CD8-positive, alpha-beta memory T cell (primary cell): ENCODE measurements around the gene TOR4A. TPM values are rescaled to one million over a fixed set of nuclear protein-coding genes. Genes with fewer than 3 reads are reported as not detected.

Experiments
- CTCF ChIA-PET: fragments of 350-600 bp; sonication (Branson Sonifier 250); formaldehyde crosslinking; loops from one replicate; lab custom pipeline; 2021; ENCODE audit warnings: antibody characterized with exemption; lab: Charles Lee
- POLR2A ChIA-PET: fragments of 350-600 bp; sonication (Branson Sonifier 250); formaldehyde crosslinking; loops from one replicate; lab custom pipeline; 2021; ENCODE audit warnings: antibody characterized with exemption; lab: Charles Lee
- DNase-seq, 5 donors: peaks; one replicate each; pipeline versions ENCODE4 v3.0.0 to v3.0.0-alpha.2; 2020 to 2022; ENCODE audit warnings: mixed read lengths in 1 of 5
- H3K27ac ChIP-seq: one replicate; pipeline ENCODE4 v1.7.0; 2013; ENCODE audit warnings: low read depth, mild to moderate bottlenecking, low read length, moderate library complexity
- H3K27me3 ChIP-seq: 2 replicates; pipeline ENCODE4 v1.7.0; 2013; ENCODE audit warnings: low read length, mild to moderate bottlenecking; ENCODE audit not compliant: insufficient read depth, poor library complexity, severe bottlenecking
- H3K36me3 ChIP-seq: 2 replicates; pipeline ENCODE4 v1.7.0; 2013; ENCODE audit warnings: mild to moderate bottlenecking, low read length, moderate library complexity; ENCODE audit not compliant: insufficient read depth
- H3K4me1 ChIP-seq: 2 replicates; pipeline ENCODE4 v1.7.0; 2013; ENCODE audit warnings: mild to moderate bottlenecking, low read length, moderate library complexity; ENCODE audit not compliant: insufficient read depth
- H3K4me3 ChIP-seq: 2 replicates; pipeline ENCODE4 v1.7.0; 2013; ENCODE audit warnings: mild to moderate bottlenecking, low read length
- H3K9me3 ChIP-seq: 2 replicates; pipeline ENCODE4 v1.7.0; 2013; ENCODE audit warnings: mild to moderate bottlenecking, low read length
- H3K27ac Mint-ChIP-seq, 8 donors: one replicate each; pipeline ENCODE4 v1.8.0; 2020 to 2021; ENCODE audit warnings: mixed read lengths in 8 of 8, mild to moderate bottlenecking in 6 of 8, inconsistent platforms in 3 of 8, moderate library complexity in 3 of 8
- H3K27me3 Mint-ChIP-seq, 2 donors: one replicate each; pipeline ENCODE4 v1.8.0; 2020 to 2021; ENCODE audit warnings: mixed read lengths in 2 of 2, mild to moderate bottlenecking in 1 of 2, moderate library complexity in 1 of 2
- H3K36me3 Mint-ChIP-seq, 3 donors: one replicate each; pipeline ENCODE4 v1.8.0; 2020 to 2021; ENCODE audit warnings: mixed read lengths in 3 of 3, inconsistent platforms in 1 of 3, mild to moderate bottlenecking in 1 of 3
- H3K4me1 Mint-ChIP-seq, 3 donors: one replicate each; pipeline ENCODE4 v1.8.0; 2020 to 2021; ENCODE audit warnings: mixed read lengths in 3 of 3, inconsistent platforms in 1 of 3, mild to moderate bottlenecking in 1 of 3
- H3K4me3 Mint-ChIP-seq, 7 donors: one replicate each; pipeline ENCODE4 v1.8.0; 2020 to 2021; ENCODE audit warnings: mixed read lengths in 7 of 7, mild to moderate bottlenecking in 6 of 7, moderate library complexity in 4 of 7, inconsistent platforms in 2 of 7
- H3K9me3 Mint-ChIP-seq, 5 donors: one replicate each; pipeline ENCODE4 v1.8.0; 2020 to 2022; ENCODE audit warnings: mixed read lengths in 5 of 5, mild to moderate bottlenecking in 3 of 5, moderate library complexity in 2 of 5, inconsistent platforms in 1 of 5
- polyA plus RNA-seq: library from polyadenylated mRNA; unstranded; fragments of 300-500 nt; fragmentation: Illumina TruSeq; gene quantifications from one replicate; pipeline ENCODE4 v1.2.3, GENCODE V29; 2021
- total RNA-seq, 2 experiments: library from RNA; stranded (reverse); gene quantifications; one replicate each; pipeline ENCODE4 v1.2.3, GENCODE V29; 2021

The TOR4A gene
- total and polyA plus RNA-seq, 3 experiments from 2014 or later = 1.8 to 3.9 (median 3.3) TPM

GRCh38 chr9:137252555-137253506 is 24.7 kb upstream of the TOR4A start:
- no peak overlapping the region for H3K27ac Mint-ChIP-seq
- Histone ChIP-seq H3K9me3 (no peaks in the 10 kb centered on the region), H3K4me3 (no peak overlapping the region), H3K27me3 (no peaks in the 10 kb centered on the region), H3K36me3 (no peaks in the 10 kb centered on the region), H3K4me1 (peaks cover 18% of the 10 kb centered on the region), H3K27ac (no peak overlapping the region)
- H3K4me3 Mint-ChIP-seq = peak overlapping the region in 1 of 7 donors; percentile 52
- peaks cover 8 to 22% (median 11%) of the 10 kb centered on the region in 3 donors for H3K4me1 Mint-ChIP-seq
- H3K9me3 Mint-ChIP-seq = no peaks in the 10 kb centered on the region
- POLR2A ChIA-PET = interaction anchor here (5.4 kb wide), 1 partner anchor 11 kb away, joined by 83 read pairs; the partner anchor contains the start of gene TUBB4B
- H3K27me3 Mint-ChIP-seq = no peaks in the 10 kb centered on the region
- DNase-seq = no peak
- CTCF ChIA-PET = interaction anchor here (2.1 to 6.2 kb wide), 2 partner anchors 12 to 16 kb away, joined by 10 to 43 read pairs; partner anchors contain the start of gene TUBB4B
- H3K36me3 Mint-ChIP-seq = peaks cover 0 to 14% (median 0%) of the 10 kb centered on the region in 3 donors

DNA sequence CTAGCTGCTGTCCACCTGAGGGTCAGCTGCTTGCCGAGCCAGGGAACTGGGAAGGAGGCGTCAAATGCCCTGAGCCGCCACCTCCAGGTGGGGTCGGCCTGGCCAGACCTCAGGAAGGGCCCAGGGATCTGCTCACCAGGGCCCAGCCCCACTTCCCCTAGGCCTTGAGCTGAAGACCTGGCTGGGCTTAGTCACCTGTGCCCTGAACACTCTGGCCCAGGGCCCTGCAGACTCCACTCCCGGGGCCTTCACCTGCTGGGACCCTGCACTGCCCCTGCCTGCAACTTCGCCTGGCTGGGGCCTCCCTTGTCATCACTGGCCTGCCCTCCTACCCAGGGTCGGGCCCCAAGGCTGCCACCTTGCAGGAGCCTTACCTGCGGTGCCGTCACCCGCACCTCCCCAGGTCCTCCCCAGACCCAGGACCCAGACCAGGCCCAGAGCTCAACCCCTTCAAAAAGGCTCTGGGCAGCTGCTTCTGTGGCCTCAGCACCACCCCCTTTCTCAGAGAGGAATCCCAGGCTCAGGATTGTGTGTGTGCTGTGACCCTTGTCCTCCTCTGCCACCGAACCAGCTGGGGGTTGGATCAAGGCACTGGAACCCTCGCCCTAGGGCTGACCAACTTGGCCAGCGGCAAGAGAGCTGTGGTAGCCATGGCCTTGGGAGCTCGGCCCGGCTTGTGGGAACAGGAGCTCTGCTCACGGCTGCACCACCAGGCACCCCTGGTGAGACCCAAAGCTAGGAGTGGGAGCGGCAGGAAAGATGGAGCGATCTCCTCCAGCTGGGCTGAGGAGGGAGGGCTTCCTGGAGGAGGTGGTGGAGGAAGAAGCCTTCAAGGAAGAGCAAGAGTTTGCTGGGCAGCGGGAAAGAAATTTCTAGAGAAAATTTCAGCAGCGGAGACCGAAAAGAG is 23.6 kb upstream of the TOR4A start:
- H3K4me1 ChIP-seq = peaks cover 18% of the 10 kb centered on the region
- H3K4me1 Mint-ChIP-seq = peaks cover 8 to 22% (median 11%) of the 10 kb centered on the region in 3 donors
- H3K27me3 ChIP-seq = no peaks in the 10 kb centered on the region
- no peaks in the 10 kb centered on the region for H3K27me3 Mint-ChIP-seq
- H3K4me3 ChIP-seq = no peak overlapping the region
- no peaks in the 10 kb centered on the region for H3K36me3 ChIP-seq
- CTCF ChIA-PET = interaction anchor here (1.2 to 6.2 kb wide), 4 partner anchors 13 to 124 kb away, joined by 3 to 43 read pairs (median 12); partner anchors contain the start of gene TUBB4B
- no peak for DNase-seq
- H3K27ac Mint-ChIP-seq = peak overlapping the region in 6 of 8 donors; percentile 57 to 97 (median 74)
- H3K36me3 Mint-ChIP-seq = peaks cover 0 to 24% (median 0%) of the 10 kb centered on the region in 3 donors
- H3K9me3 Mint-ChIP-seq = no peaks in the 10 kb centered on the region
- peak overlapping the region; percentile 73 to 96 (median 87) for H3K4me3 Mint-ChIP-seq
- POLR2A ChIA-PET = interaction anchor here (1.0 to 5.4 kb wide), 5 partner anchors 13 to 159 kb away, joined by 3 to 83 read pairs (median 4); partner anchors contain the start of genes NDOR1, TMEM203, TPRN and TUBB4B
- H3K27ac ChIP-seq = peak overlapping the region; percentile 61
- no peaks in the 10 kb centered on the region for H3K9me3 ChIP-seq

DNA sequence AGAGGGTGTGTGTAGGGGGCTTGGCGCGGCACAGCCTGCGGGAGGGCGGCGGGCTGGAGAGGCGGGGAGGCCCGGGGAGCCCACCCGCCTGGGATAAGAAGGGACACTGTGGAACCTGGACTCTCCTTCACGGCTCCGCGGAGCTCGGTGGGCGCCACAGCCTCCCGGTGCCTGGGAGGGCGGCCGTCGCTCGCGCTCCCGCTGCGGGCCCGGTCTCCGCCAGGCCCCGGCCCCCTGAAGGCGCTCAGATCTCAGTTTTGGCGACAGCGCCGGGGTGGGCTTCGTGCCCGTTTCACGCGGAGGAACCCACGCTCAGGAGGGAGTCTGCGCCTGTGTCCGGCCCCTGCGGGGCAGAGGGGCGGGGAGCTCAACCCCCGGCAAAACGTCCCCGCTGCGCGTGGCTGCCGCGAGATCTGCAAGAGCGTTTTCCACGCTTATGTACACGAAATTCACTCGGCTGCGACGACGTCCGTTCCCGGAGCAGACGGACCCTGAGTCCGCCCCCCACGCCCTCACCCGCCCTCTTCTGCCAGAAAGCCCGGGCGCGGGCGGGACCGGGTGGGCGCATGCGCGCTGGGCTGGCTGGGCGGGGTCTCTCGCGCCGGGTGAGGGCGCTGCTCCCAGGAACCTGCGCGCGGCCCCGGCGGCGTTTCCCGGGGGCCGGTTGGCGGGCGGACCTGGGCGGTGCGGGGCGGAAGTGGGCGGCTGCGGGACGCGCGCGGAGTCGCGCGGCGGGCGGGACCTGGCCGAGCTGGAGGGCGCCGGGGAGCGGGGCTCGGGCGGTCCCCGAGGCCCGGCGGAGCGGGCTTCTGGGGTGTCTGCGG is 22.7 kb upstream of the TOR4A start, which contains the start of gene NELFB:
Gene NELFB, plus strand, starts transcription at position 704 of the 824 bp plus-strand sequence.
- Mint-ChIP-seq H3K36me3 (peaks cover 0 to 29% (median 0%) of the 10 kb centered on the region in 3 donors), H3K27me3 (no peaks in the 10 kb centered on the region), H3K9me3 (no peaks in the 10 kb centered on the region), H3K27ac (peak within 1 kb of the TSS in 7 of 8 donors; percentile 61 to 97 (median 84)), H3K4me1 (peaks cover 8 to 25% (median 11%) of the 10 kb centered on the region in 3 donors), H3K4me3 (peak within 1 kb of the TSS; percentile 86 to 96 (median 88))
- Histone ChIP-seq H3K36me3 (no peaks in the 10 kb centered on the region), H3K4me3 (peak within 1 kb of the TSS; percentile 77), H3K9me3 (no peaks in the 10 kb centered on the region), H3K27ac (peak within 1 kb of the TSS; percentile 73), H3K4me1 (peaks cover 18% of the 10 kb centered on the region), H3K27me3 (no peaks in the 10 kb centered on the region)
- POLR2A ChIA-PET = interaction anchor here (1.0 to 5.4 kb wide), 5 partner anchors 13 to 160 kb away, joined by 3 to 83 read pairs (median 4); partner anchors contain the start of genes NDOR1, TMEM203, TPRN and TUBB4B
- CTCF ChIA-PET = interaction anchor here (1.2 to 6.2 kb wide), 6 partner anchors 14 to 169 kb away, joined by 3 to 43 read pairs (median 8); partner anchors contain the start of genes EXD3, NOXA1 and TUBB4B
- DNase-seq = peak; percentile 94 to 97 (median 95)

GRCh38 chr9:137255448-137256114 is 21.9 kb upstream of the TOR4A start:
- Histone ChIP-seq H3K36me3 (no peaks in the 10 kb centered on the region), H3K4me1 (peaks cover 18% of the 10 kb centered on the region), H3K27me3 (no peaks in the 10 kb centered on the region), H3K4me3 (peak overlapping the region; percentile 72), H3K27ac (peak overlapping the region; percentile 73), H3K9me3 (no peaks in the 10 kb centered on the region)
- Mint-ChIP-seq H3K4me3 (peak overlapping the region; percentile 86 to 93 (median 88)), H3K27ac (peak overlapping the region in 6 of 8 donors; percentile 47 to 93 (median 70)), H3K36me3 (peaks cover 0 to 29% (median 0%) of the 10 kb centered on the region in 3 donors), H3K4me1 (peaks cover 8 to 25% (median 11%) of the 10 kb centered on the region in 3 donors), H3K27me3 (no peaks in the 10 kb centered on the region), H3K9me3 (no peaks in the 10 kb centered on the region)
- POLR2A ChIA-PET = interaction anchor here (1.2 to 5.4 kb wide), 2 partner anchors 14 to 55 kb away, joined by 3 to 83 read pairs; partner anchors contain the start of genes TPRN and TUBB4B
- peak in 1 of 5 donors; percentile 37 for DNase-seq
- CTCF ChIA-PET = interaction anchor here (1.4 to 6.2 kb wide), 5 partner anchors 15 to 168 kb away, joined by 5 to 43 read pairs (median 7); partner anchors contain the start of genes EXD3, NOXA1 and TUBB4B

- H3K27ac ChIP-seq = no peak overlapping the region
- Mint-ChIP-seq H3K27ac (peak overlapping the region in 3 of 8 donors; percentile 61 to 81 (median 61)), H3K4me1 (peaks cover 8 to 25% (median 11%) of the 10 kb centered on the region in 3 donors), H3K27me3 (no peaks in the 10 kb centered on the region), H3K9me3 (no peaks in the 10 kb centered on the region), H3K36me3 (peaks cover 0 to 29% (median 0%) of the 10 kb centered on the region in 3 donors), H3K4me3 (peak overlapping the region; percentile 86 to 93 (median 88))
- ChIA-PET CTCF (interaction anchor here (1.4 to 6.2 kb wide), 5 partner anchors 15 to 167 kb away, joined by 5 to 43 read pairs (median 7); partner anchors contain the start of genes EXD3, NOXA1 and TUBB4B), POLR2A (interaction anchor here (5.4 kb wide), 1 partner anchor 15 kb away, joined by 83 read pairs; the partner anchor contains the start of gene TUBB4B)
- no peaks in the 10 kb centered on the region for H3K36me3 ChIP-seq
- H3K4me1 ChIP-seq = peaks cover 18% of the 10 kb centered on the region
- H3K4me3 ChIP-seq = peak overlapping the region; percentile 72
- no peaks in the 10 kb centered on the region for H3K9me3 ChIP-seq
- DNase-seq = no peak
- H3K27me3 ChIP-seq = no peaks in the 10 kb centered on the region
Observed at GRCh38 chr9:137256362-137256761, 21.2 kb upstream of the TOR4A start.

GRCh38 chr9:137256856-137257255 is 20.7 kb upstream of the TOR4A start:
- Histone ChIP-seq H3K4me3 (no peak overlapping the region), H3K9me3 (no peaks in the 10 kb centered on the region), H3K27me3 (no peaks in the 10 kb centered on the region), H3K36me3 (no peaks in the 10 kb centered on the region), H3K4me1 (peaks cover 18% of the 10 kb centered on the region), H3K27ac (no peak overlapping the region)
- H3K27ac Mint-ChIP-seq = peak overlapping the region in 3 of 8 donors; percentile 51 to 81 (median 61)
- ChIA-PET CTCF (interaction anchor here (1.4 to 6.2 kb wide), 5 partner anchors 16 to 167 kb away, joined by 5 to 43 read pairs (median 7); partner anchors contain the start of genes EXD3, NOXA1 and TUBB4B), POLR2A (interaction anchor here (5.4 kb wide), 1 partner anchor 15 kb away, joined by 83 read pairs; the partner anchor contains the start of gene TUBB4B)
- no peak for DNase-seq
- H3K4me1 Mint-ChIP-seq = peaks cover 9 to 25% (median 16%) of the 10 kb centered on the region in 3 donors
- no peaks in the 10 kb centered on the region for H3K27me3 Mint-ChIP-seq
- H3K4me3 Mint-ChIP-seq = peak overlapping the region; percentile 86 to 93 (median 88)
- H3K36me3 Mint-ChIP-seq = peaks cover 0 to 33% (median 2%) of the 10 kb centered on the region in 3 donors
- H3K9me3 Mint-ChIP-seq = no peaks in the 10 kb centered on the region
